PC-9 (cell line): ENCODE results near the gene SERPINI1. TPM values are rescaled to one million over a fixed set of nuclear protein-coding genes. Genes with fewer than 3 reads are reported as not detected.

Experiments used
- BruUV-seq: library from RNA; stranded (reverse); fragments of 400-500 nt; replicated peaks from 2 replicates; lab custom pipeline; 2021; lab: Mats Ljungman, UMichigan
- CTCF ChIA-PET: fragments of 300-600 bp; sonication (Branson Sonifier 250); formaldehyde crosslinking; loops from one replicate; lab custom pipeline; 2022; ENCODE audit warnings: antibody characterized with exemption; lab: Charles Lee
- POLR2A ChIA-PET: fragments of 300-600 bp; sonication (Branson Sonifier 250); formaldehyde crosslinking; loops from one replicate; lab custom pipeline; 2022; ENCODE audit warnings: antibody characterized with exemption; ENCODE audit not compliant: unreplicated experiment; lab: Charles Lee
- DNase-seq, 2 experiments: peaks; one replicate each; pipeline versions ENCODE4 v3.0.0 to v3.0.0-alpha.2; 2015 to 2022; ENCODE audit warnings: mixed read lengths in 1 of 2
- H2AFZ ChIP-seq: fragments of 200-600 bp; sonication (generic); 2 replicates; pipeline ENCODE4 v1.8.1; 2017; ENCODE audit warnings: antibody characterized with exemption
- H3F3A ChIP-seq: fragments of 200-600 bp; sonication (generic); 2 replicates; pipeline ENCODE4 v1.8.1; 2017; ENCODE audit warnings: antibody characterized with exemption, mild to moderate bottlenecking, low read depth; ENCODE audit not compliant: insufficient read depth
- H3K27ac ChIP-seq: fragments of 200-600 bp; sonication (generic); 2 replicates; pipeline ENCODE4 v1.6.1; 2016; ENCODE audit warnings: mixed run types
- H3K27me3 ChIP-seq: fragments of 200-600 bp; sonication (generic); 2 replicates; pipeline ENCODE4 v1.6.1; 2016; ENCODE audit warnings: low read depth, mixed run types; ENCODE audit not compliant: insufficient read depth
- H3K36me3 ChIP-seq: fragments of 200-600 bp; sonication (generic); 2 replicates; pipeline ENCODE4 v1.6.1; 2016; ENCODE audit warnings: low read depth, mixed run types
- H3K4me1 ChIP-seq: fragments of 200-600 bp; sonication (generic); replicated peaks from 2 replicates; pipeline ENCODE4 v1.6.1; 2016; ENCODE audit warnings: mixed run types; ENCODE audit not compliant: insufficient read depth
- H3K4me2 ChIP-seq: fragments of 200-600 bp; sonication (generic); 2 replicates; pipeline ENCODE4 v1.6.1; 2017; ENCODE audit warnings: mixed run types
- H3K4me3 ChIP-seq: fragments of 200-600 bp; sonication (generic); 2 replicates; pipeline ENCODE4 v1.6.1; 2016; ENCODE audit warnings: mixed run types
- H3K79me2 ChIP-seq: fragments of 200-600 bp; sonication (generic); 2 replicates; pipeline ENCODE4 v1.6.1; 2017; ENCODE audit warnings: low read depth, mixed run types
- H3K9me2 ChIP-seq: fragments of 200-600 bp; sonication (generic); 2 replicates; pipeline ENCODE4 v1.8.1; 2017; ENCODE audit warnings: mild to moderate bottlenecking; ENCODE audit not compliant: insufficient read depth
- H3K9me3 ChIP-seq: fragments of 200-600 bp; sonication (generic); 2 replicates; pipeline ENCODE4 v1.8.1; 2016; ENCODE audit warnings: low read depth; ENCODE audit not compliant: insufficient read depth
- H4K20me1 ChIP-seq: fragments of 200-600 bp; sonication (generic); 2 replicates; pipeline ENCODE4 v1.8.1; 2017; ENCODE audit not compliant: insufficient read depth
- EZH2 ChIP-seq: fragments of 200-600 bp; sonication (generic); IDR thresholded peaks from 2 replicates; pipeline ENCODE4 v1.8.0; 2017; ENCODE audit warnings: antibody characterized with exemption, low read depth
- intact Hi-C: fragments of 100-400 bp; cut with micrococcal nuclease; formaldehyde crosslinking; loops from one replicate; pipeline ENCODE4 v1.10.0; 2022; ENCODE audit not compliant: unreplicated experiment
- total RNA-seq: library from RNA; stranded (reverse); gene quantifications from 2 replicates; pipeline ENCODE4 v1.2.3, GENCODE V29; 2021
- TF ChIP-seq, protein P1 (sequence below): fragments of 200-600 bp; sonication (generic); conservative IDR thresholded peaks from 2 replicates; pipeline ENCODE4 v1.6.1; 2017; ENCODE audit warnings: mixed run types, antibody characterized with exemption, mild to moderate bottlenecking, moderate library complexity

SERPINI1 gene
- total RNA-seq, 1 experiment from 2014 or later: 2.4 TPM

GRCh38 chr3:167742338-167742737 is 6.8 kb downstream of the SERPINI1 start:
- POLR2A ChIA-PET: no interaction called here
- Histone ChIP-seq H3K27me3 (no peaks in the 10 kb centered on the region), H3K27ac (no peak overlapping the region), H3K9me3 (no peaks in the 10 kb centered on the region), H3K4me1 (peaks cover under 1% of the 10 kb centered on the region; the same call in 1 of the 2 replicates), H3K79me2 (no peaks in the 10 kb centered on the region), H3F3A (no peaks in the 10 kb centered on the region), H2AFZ (no peak overlapping the region), H4K20me1 (no peaks in the 10 kb centered on the region), H3K4me3 (no peak overlapping the region), H3K4me2 (no peak overlapping the region), H3K36me3 (no peaks in the 10 kb centered on the region), H3K9me2 (no peaks in the 10 kb centered on the region)
- CTCF ChIA-PET: no interaction called here
- no peak for TF ChIP-seq EZH2
- TF ChIP-seq, protein P1, sequence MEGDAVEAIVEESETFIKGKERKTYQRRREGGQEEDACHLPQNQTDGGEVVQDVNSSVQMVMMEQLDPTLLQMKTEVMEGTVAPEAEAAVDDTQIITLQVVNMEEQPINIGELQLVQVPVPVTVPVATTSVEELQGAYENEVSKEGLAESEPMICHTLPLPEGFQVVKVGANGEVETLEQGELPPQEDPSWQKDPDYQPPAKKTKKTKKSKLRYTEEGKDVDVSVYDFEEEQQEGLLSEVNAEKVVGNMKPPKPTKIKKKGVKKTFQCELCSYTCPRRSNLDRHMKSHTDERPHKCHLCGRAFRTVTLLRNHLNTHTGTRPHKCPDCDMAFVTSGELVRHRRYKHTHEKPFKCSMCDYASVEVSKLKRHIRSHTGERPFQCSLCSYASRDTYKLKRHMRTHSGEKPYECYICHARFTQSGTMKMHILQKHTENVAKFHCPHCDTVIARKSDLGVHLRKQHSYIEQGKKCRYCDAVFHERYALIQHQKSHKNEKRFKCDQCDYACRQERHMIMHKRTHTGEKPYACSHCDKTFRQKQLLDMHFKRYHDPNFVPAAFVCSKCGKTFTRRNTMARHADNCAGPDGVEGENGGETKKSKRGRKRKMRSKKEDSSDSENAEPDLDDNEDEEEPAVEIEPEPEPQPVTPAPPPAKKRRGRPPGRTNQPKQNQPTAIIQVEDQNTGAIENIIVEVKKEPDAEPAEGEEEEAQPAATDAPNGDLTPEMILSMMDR: no peak
- BruUV-seq: no TSS peak
- intact Hi-C loops: no loop called here
- DNase-seq: no peak

DNA sequence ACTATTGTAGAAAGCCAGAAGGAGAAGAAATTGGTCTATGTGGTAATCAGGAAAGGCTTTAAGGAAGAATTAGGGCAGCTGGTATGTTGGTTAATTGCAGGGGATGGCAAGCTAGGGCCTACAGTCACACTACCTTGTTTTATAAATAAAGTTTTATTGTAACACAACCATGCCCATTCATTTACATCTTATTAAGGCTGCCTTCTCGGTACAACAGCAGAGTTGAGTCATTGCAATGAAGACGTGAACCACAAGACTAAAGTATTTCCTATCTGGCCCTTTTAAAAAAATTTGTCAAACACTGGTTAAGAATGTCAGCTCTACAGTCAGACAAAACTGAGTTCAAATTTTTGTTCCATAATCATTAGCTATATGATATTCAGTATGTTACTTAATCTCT is 8.3 kb downstream of the SERPINI1 start:
- H2AFZ ChIP-seq: no peak overlapping the region
- ChIA-PET CTCF (no interaction called here), POLR2A (interaction anchor here (0.5 to 0.6 kb wide), 2 partner anchors 9 to 980 kb away, joined by 3 to 4 read pairs; partner anchors contain the start of gene SERPINI1)
- DNase-seq: no peak
- no peak overlapping the region for H3K27ac ChIP-seq
- H3K9me3 ChIP-seq: no peaks in the 10 kb centered on the region
- BruUV-seq: no TSS peak
- no peak overlapping the region for H3K4me2 ChIP-seq
- no peaks in the 10 kb centered on the region for H3K4me1 ChIP-seq
- no peaks in the 10 kb centered on the region for H3K9me2 ChIP-seq
- intact Hi-C loops: no loop called here
- TF ChIP-seq EZH2: no peak
- TF ChIP-seq, protein P1: no peak
- H3K79me2 ChIP-seq: no peaks in the 10 kb centered on the region
- H3K36me3 ChIP-seq: no peaks in the 10 kb centered on the region
- H4K20me1 ChIP-seq: no peaks in the 10 kb centered on the region
- H3F3A ChIP-seq: no peaks in the 10 kb centered on the region
- H3K27me3 ChIP-seq: no peaks in the 10 kb centered on the region
- no peak overlapping the region for H3K4me3 ChIP-seq

DNA sequence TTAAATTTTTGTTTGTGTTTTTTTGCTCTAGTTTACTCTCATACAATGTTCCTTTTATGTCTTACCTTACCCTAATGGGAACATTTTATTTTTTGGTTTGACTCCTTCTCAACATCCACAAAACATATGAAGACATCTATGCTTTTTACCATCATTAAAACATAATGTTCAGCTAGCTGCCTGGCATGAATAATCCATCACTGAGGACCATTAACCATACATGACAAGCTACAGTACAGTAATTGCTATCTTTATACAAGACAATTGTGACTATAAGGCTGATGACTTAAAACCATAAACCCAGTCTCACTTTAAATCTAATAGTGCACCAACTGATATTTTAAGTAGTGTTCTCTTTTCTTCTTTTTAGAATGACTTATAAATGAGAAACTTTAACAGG is 13.7 kb downstream of the SERPINI1 start:
- Histone ChIP-seq H3K4me2 (no peak overlapping the region), H3K36me3 (no peaks in the 10 kb centered on the region), H3K4me3 (no peak overlapping the region), H3F3A (no peaks in the 10 kb centered on the region), H3K27me3 (no peaks in the 10 kb centered on the region), H2AFZ (no peak overlapping the region), H3K9me2 (0 out of 2 replicates have a peak, but pooled peaks cover 2% of the 10 kb centered on the region), H3K27ac (no peak overlapping the region), H3K9me3 (no peaks in the 10 kb centered on the region), H3K79me2 (no peaks in the 10 kb centered on the region), H4K20me1 (no peaks in the 10 kb centered on the region), H3K4me1 (no peaks in the 10 kb centered on the region)
- POLR2A ChIA-PET: interaction anchor here (0.7 kb wide), 1 partner anchor 51 kb away, joined by 4 read pairs; no protein-coding TSS in a partner anchor
- no peak for DNase-seq
- no TSS peak for BruUV-seq
- no peak for TF ChIP-seq EZH2
- TF ChIP-seq, protein P1: no peak
- CTCF ChIA-PET: no interaction called here
- intact Hi-C loops: no loop called here
